ENCODE data around the gene ABCA1. TPM values are rescaled to one million over a fixed set of nuclear protein-coding genes. Genes with fewer than 3 reads are reported as not detected.

Gene ABCA1
- total and polyA plus RNA-seq, 2 of the 13 experiments (the other 11 are each of a cell fraction or from before 2014, with no cell fraction given): 26.8 to 63.8 TPM

DNA sequence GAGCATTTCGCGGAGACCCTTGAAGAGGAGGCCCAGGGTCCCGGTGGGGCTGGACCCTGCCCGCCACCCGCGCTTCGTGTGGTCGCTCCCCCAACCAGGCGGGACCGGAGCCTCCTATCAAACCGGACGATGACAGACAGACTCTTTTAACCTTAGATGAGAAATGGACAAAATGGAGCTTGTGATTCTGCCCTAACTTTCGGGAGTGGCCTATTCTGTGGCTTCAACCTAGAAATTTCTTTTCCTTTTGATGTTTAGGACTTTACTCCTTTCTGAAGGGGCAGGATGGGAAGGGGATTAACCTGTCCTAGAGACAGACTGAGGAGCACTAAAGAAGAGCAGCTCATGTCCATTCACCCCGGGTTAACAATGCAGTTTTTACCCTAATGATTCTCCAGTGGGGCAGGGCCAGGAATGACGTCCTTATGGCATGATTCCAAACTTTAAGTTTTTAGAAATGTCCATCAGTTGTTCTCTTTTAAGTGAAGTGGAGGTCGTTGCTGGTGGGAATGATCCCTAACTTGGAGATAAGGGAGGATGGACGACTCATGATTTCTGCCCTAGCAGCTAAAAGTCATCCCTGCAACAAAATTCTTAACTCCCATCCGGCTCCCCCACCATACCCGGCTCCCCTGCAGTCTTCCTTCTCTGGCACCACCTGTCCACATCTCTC is 179.5 kb downstream of the ABCA1 start (continued):
- TF ChIP-seq ZNF430 (CRISPR knock-in tag; IDR thresholded peaks at IDR 0.05) (0 out of 2 replicates have a peak, but pooled peaks have one; percentile 37), NFKBIZ (CRISPR knock-in tag; IDR thresholded peaks at IDR 0.05) (0 out of 2 replicates have a peak, but pooled peaks have one; percentile 24), ZNF772 (CRISPR knock-in tag; IDR thresholded peaks at IDR 0.05) (0 out of 2 replicates have a peak, but pooled peaks have one; percentile 14), TEAD3 (CRISPR knock-in tag; optimal IDR thresholded peaks at IDR 0.05; ENCODE audit: borderline replicate concordance) (no peak), HMGXB4 (CRISPR knock-in tag; IDR thresholded peaks at IDR 0.05; ENCODE audit: borderline replicate concordance in 1 of 2, low read depth in 1 of 2) (0 out of 4 replicates have a peak, but pooled peaks of 1 of the 2 experiments have one; percentile 5), ZNF263 (CRISPR knock-in tag; IDR thresholded peaks at IDR 0.05) (0 out of 2 replicates have a peak, but pooled peaks have one; percentile 18)

DNA sequence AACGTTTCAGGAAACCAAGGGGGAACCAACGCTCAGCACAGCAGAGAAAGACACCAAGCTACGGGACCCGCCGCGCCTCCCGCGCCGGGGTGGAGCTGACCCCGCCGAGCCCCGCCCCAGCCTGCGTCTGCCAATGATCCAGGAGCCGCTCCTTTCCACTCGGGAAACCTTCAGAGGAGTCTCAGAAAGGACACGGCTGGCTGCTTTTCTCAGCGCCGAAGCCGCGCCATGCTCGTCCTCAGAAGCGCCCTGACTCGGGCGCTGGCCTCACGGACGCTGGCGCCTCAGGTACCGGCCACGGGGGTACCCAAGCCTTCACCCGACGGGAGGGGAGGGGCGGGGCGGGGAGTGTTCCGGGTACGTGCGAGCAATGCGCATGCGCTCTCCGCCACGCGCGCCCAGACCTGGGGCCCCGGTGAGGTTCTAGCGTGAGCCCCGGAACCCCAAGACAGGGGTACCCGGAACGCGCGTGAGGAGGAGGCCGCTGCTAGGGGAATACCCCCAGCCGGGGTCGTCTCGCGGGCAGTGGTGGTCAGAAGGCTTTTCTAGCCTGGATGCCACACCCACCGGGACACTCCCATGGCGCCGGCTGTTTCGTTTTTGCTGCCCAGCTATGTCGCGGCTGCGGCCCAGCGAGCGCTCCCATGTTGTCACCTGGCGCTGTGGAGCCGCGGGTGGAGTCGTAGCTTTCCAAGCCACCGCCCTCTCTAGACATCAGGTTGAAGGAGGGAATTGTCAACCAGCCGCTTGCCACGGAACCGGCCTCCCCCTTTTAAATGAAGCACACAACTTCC is 180.2 kb downstream of the ABCA1 start, which contains the start of gene NIPSNAP3A:
NIPSNAP3A (plus strand) TSS at position 119 of the 794 bp plus-strand sequence; CDS start at position 229, 110 bp downstream.
- intact Hi-C loops (cut with micrococcal nuclease; ENCODE audit: unreplicated experiment): loop anchor here (5.0 kb wide), 1 partner anchor 655 kb away; the partner anchor contains the start of gene SMC2
- Histone ChIP-seq H3K4me2 (ENCODE audit: low read depth, low read length) (peak within 1 kb of the TSS; percentile 87), H3K36me3 (replicated peaks in 1 of 2; ENCODE audit: control insufficient read depth in 1 of 2, insufficient read depth in 2 of 2, low read length in 2 of 2) (no peaks in the 10 kb centered on the region), H3K4me3 (replicated peaks in 1 of 3; ENCODE audit: insufficient read depth in 1 of 3, low read depth in 2 of 3, low read length in 3 of 3) (peak within 1 kb of the TSS; percentile 71 to 90 (median 89)), H2AFZ (ENCODE audit: low read length) (peak within 1 kb of the TSS; percentile 95), H3K27ac (ENCODE audit: extremely low read length, insufficient read depth, low read length) (peak within 1 kb of the TSS; percentile 54), H3K27me3 (ENCODE audit: control insufficient read depth in 1 of 2, insufficient read depth in 2 of 2, low read length in 2 of 2) (no peaks in the 10 kb centered on the region), H4K20me1 (ENCODE audit: insufficient read depth, low read length) (no peaks in the 10 kb centered on the region), H3K9ac (ENCODE audit: insufficient read depth, low read depth, low read length) (peak within 1 kb of the TSS; percentile 71), H3K4me1 (ENCODE audit: insufficient read depth, low read length) (peaks cover 19% of the 10 kb centered on the region), H3K79me2 (ENCODE audit: insufficient read depth, low read length) (no peaks in the 10 kb centered on the region), H3K9me3 (ENCODE audit: low read length) (no peaks in the 10 kb centered on the region)
- peak; percentile 94 for ATAC-seq
- in situ Hi-C loops (cut with HindIII; ENCODE audit: extremely low pct_ligation_motif_present, low pct_unique_long_range_greater_than_20kb): no loop called here
- FAIRE-seq: no peak
- ChIA-PET CTCF (ENCODE audit: low intra/inter-chr PET ratio, low total read pairs) (no interaction called here), POLR2A (interaction anchor here (0.9 to 1.3 kb wide), 3 partner anchors 16 to 669 kb away, joined by 3 to 6 read pairs (median 6); partner anchors contain the start of gene NIPSNAP3B)
- peak; percentile 54 for DNase-seq (ENCODE audit: low spot score)
- WGBS (ENCODE audit: low lambda C conversion rate): 0% methylated on average over 2 of the region's 71 CpGs
- TSS peak; percentile 78 for BruUV-seq (replicated peaks)
- TF ChIP-seq, protein P1, sequence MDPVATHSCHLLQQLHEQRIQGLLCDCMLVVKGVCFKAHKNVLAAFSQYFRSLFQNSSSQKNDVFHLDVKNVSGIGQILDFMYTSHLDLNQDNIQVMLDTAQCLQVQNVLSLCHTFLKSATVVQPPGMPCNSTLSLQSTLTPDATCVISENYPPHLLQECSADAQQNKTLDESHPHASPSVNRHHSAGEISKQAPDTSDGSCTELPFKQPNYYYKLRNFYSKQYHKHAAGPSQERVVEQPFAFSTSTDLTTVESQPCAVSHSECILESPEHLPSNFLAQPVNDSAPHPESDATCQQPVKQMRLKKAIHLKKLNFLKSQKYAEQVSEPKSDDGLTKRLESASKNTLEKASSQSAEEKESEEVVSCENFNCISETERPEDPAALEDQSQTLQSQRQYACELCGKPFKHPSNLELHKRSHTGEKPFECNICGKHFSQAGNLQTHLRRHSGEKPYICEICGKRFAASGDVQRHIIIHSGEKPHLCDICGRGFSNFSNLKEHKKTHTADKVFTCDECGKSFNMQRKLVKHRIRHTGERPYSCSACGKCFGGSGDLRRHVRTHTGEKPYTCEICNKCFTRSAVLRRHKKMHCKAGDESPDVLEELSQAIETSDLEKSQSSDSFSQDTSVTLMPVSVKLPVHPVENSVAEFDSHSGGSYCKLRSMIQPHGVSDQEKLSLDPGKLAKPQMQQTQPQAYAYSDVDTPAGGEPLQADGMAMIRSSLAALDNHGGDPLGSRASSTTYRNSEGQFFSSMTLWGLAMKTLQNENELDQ (CRISPR knock-in tag; IDR thresholded peaks at IDR 0.05; ENCODE audit: borderline replicate concordance): no peak
- TF ChIP-seq, protein P2, sequence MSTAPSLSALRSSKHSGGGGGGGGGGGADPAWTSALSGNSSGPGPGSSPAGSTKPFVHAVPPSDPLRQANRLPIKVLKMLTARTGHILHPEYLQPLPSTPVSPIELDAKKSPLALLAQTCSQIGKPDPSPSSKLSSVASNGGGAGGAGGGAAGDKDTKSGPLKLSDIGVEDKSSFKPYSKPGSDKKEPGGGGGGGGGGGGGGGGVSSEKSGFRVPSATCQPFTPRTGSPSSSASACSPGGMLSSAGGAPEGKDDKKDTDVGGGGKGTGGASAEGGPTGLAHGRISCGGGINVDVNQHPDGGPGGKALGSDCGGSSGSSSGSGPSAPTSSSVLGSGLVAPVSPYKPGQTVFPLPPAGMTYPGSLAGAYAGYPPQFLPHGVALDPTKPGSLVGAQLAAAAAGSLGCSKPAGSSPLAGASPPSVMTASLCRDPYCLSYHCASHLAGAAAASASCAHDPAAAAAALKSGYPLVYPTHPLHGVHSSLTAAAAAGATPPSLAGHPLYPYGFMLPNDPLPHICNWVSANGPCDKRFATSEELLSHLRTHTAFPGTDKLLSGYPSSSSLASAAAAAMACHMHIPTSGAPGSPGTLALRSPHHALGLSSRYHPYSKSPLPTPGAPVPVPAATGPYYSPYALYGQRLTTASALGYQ (CRISPR knock-in tag; IDR thresholded peaks at IDR 0.05): 0 out of 2 replicates have a peak, but pooled peaks have one; percentile 67
- no peak for TF ChIP-seq ZNF121 (CRISPR knock-in tag; IDR thresholded peaks at IDR 0.05)
- TF ChIP-seq ZNF18 (CRISPR knock-in tag; IDR thresholded peaks at IDR 0.05; ENCODE audit: insufficient replicate concordance): no peak
- no peak for TF ChIP-seq FOXM1 (CRISPR knock-in tag; IDR thresholded peaks at IDR 0.05)
- TF ChIP-seq ATAD3A (CRISPR knock-in tag; IDR thresholded peaks at IDR 0.05): no peak
